Right ventricle myocardium inferior (tissue), 1 donor: ENCODE measurements around the gene ATAD3C. TPM values are rescaled to one million over a fixed set of nuclear protein-coding genes. Genes with fewer than 3 reads are reported as not detected.
"Not testable (repeated sequence)": the region's sequence is repeated elsewhere in the genome, so short reads cannot be mapped to it uniquely, and the experiment has no call there.

ENCODE experiments used
- ATAC-seq: fragments of 200-7000 bp; cut with Tn5 transposase; one replicate; pipeline ENCODE4 v1.9.1; 2020; ENCODE audit warnings: mild to moderate bottlenecking, moderate library complexity
- DNase-seq: peaks from one replicate; pipeline ENCODE4 v3.0.0; 2021; ENCODE audit errors: missing footprints
- intact Hi-C: fragments of 100-400 bp; cut with DNase I; formaldehyde crosslinking; loops from one replicate; pipeline ENCODE4 v1.11.0; 2022
- total RNA-seq: library from RNA; stranded (reverse); fragmentation: NEBNext Ultra II Directional; extraction: Animal tissue kit (Norgen Biotek cat#: 25700); gene quantifications from one replicate; pipeline ENCODE4 v1.2.1, GENCODE V29; 2021
- donor health status: DM: no; HTN: yes; CAD: no; lungs with severe emphysema.

Gene ATAD3C
- total RNA-seq, 1 donor from 2014 or later = 1.8 TPM

DNA sequence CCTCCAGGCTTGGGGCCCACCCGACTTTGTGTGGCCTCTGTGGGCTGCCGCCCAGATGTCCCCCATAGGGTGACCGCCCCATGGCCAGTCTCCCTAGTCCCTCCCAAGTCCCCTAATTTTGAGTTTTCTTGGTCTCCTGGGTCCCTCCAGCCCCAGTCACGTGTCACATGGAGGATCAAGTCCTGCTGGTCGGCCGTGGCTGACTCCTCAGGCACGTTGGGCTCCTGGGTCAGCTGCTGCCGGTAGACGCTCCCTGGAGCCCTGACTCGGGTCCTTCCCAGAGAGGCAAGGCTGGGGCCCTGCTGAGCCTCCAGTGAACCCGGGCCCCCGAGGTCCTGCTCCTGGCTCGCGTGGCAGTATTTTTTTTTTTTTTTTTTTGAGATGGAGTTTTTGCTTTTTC, 10.2 kb downstream of the ATAD3C start:
- intact Hi-C loops, ATAC-seq, DNase-seq: not testable (repeated sequence)

DNA sequence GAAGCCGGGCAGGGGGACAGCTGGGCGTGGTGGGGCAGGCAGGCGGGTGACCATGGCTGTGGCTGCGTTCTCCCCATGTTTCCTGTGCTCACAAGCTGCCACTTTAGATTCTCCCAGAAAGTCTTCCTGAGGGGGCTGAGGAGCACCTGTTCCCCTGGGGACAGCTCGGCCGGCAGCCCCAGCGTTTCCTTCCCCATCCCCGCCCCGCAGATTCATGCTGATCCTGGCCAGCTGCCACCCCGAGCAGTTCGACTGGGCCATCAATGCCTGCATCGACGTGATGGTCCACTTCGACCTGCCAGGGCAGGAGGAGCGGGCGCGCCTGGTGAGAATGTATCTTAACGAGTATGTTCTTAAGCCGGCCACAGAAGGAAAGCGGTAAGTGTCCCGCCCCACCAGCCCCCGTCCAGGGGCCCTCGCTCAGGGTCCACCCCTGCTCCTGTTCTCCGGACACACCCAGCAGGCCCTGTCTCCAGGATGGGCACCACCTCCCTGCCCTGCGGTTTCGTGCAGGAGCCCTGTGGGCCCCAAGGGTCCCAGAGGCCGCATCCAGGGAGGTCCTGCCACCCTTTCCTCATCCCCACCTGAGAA, 11.1 kb downstream of the ATAD3C start:
- intact Hi-C loops = no loop called here
- ATAC-seq (no peak), DNase-seq (peak; percentile 44)

DNA sequence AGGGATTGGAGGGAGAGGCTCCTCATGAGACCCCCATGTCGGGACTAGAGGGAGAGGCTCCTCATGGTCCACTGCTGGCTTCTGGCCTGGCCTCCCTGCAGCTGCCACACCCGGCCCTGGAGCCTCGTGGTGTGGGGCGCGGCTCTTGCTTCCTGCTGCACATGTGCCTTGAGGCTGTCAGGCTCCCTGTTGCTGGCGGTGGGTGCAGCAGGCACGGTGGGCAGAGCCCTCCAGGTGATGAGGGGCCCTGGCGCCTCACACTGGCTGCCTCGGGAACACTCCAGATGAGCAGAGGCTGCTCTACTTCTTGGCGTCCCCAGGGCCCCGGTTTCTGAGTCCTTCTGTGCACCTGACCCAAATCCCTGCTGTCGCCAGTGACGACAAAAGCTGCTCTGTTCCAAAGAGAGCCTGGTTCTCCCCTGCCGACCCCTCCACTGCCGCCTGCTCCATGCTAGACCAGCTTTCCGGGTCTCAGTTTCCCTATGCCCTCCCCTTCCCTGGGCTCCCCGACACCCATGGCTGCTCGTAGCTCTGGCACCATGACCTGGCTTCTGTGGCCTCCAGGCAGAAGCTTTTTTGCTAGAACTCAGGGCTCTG, 12.3 kb downstream of the ATAD3C start:
- ATAC-seq = no peak
- peak; percentile 22 for DNase-seq
- intact Hi-C loops = no loop called here

- peak; percentile 59 for DNase-seq
These were observed 13.0 kb downstream of the ATAD3C start for GRCh38 chr1:1462318-1462966.

DNA sequence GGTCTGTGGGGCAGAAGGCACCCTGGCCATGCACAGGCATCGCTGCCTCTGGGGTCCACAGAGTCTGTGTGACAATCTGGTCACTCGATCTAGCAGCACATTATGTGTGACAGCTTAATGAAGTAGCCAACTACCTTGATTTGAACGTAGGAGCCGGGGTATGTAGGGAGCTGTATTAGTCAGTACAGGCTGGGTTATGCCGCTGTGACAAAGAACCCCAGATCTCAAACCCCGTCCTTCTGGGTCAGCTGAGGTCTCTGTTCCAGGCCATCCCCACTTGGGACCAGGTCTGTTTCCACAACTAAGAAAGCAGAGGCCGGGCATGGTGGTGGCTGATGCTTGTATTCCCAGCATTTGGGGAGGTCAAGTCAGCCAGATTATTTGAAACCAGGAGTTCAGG, 13.8 kb downstream of the ATAD3C start:
- intact Hi-C loops = no loop called here
- no peak for DNase-seq
- no peak for ATAC-seq

More at GRCh38 chr1:1462318-1462966, 13.0 kb downstream of the ATAD3C start:
- intact Hi-C loops = no loop called here
- peak; percentile 68 for ATAC-seq

GRCh38 chr1:1468196-1468985, 18.9 kb downstream of the ATAD3C start:
- ATAC-seq, intact Hi-C loops: not testable (repeated sequence)
- peak; percentile 58 for DNase-seq

GRCh38 chr1:1470626-1471388, 21.3 kb downstream of the ATAD3C start:
- no peak for ATAC-seq
- intact Hi-C loops = no loop called here
- DNase-seq = peak; percentile 6

GRCh38 chr1:1471389-1472052, 22.0 kb downstream of the ATAD3C start, which contains the start of gene ATAD3B:
Gene ATAD3B, plus strand, starts transcription at chr1:1471765. Its CDS starts 120 bp downstream, at chr1:1471885.
- intact Hi-C loops = no loop called here
- DNase-seq = peak; percentile 97
- peak; percentile 98 for ATAC-seq

GRCh38 chr1:1472053-1472876, 22.8 kb downstream of the ATAD3C start:
- DNase-seq = peak; percentile 40
- intact Hi-C loops, ATAC-seq: not testable (repeated sequence)

GRCh38 chr1:1476011-1476410, 26.5 kb downstream of the ATAD3C start:
- intact Hi-C loops, ATAC-seq: not testable (repeated sequence)
- peak; percentile 11 for DNase-seq

- intact Hi-C loops = no loop called here
These were observed 27.7 kb downstream of the ATAD3C start for GRCh38 chr1:1477206-1477605.

DNA sequence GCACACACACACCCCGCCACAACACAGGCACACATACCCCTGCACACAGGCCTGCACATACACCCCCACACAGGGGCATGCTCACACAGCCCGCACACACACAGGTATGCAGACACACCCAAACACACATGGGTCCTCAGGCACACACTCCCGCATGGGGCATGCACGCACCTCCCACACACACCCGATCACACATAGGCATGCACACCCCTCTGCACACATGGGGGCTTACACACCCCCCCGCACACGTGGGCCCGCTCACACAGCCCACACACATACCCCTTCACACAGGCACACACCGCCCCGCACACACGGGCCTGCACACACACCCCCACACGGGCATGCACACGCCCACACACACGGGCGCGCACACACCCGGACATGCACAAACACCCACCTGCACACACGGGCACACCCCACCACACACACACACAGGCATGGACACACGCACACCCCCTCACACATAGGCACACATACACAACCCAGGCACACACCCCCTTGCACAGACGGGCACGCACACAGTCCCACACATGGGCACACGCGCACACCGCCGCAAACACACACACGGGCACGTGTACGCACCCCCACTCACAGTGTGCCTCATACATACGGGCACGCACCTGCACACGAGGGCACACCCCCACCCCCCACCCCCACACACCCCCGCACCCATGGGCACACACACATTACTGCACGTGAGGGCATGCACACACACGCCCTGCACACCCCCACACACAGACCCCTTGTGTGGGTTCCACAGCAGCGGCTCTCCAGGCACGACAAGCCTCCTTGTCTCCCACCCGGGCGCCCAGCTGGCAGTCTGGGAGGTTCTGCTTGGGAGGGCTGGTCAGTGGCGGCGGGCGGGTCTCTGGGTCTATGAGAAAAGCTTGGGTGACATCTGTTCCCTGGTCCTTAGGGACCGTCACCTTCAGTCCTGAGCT, 30.3 kb downstream of the ATAD3C start:
- DNase-seq = peak; percentile 50
- no peak for ATAC-seq
- intact Hi-C loops = no loop called here

More at GRCh38 chr1:1477206-1477605, 27.7 kb downstream of the ATAD3C start:
- peak; percentile 55 for DNase-seq
- ATAC-seq = no peak

- ATAC-seq, intact Hi-C loops: not testable (repeated sequence)
- peak; percentile 52 for DNase-seq
These were observed 31.0 kb downstream of the ATAD3C start for GRCh38 chr1:1480488-1480867.

- ATAC-seq, intact Hi-C loops: not testable (repeated sequence)
- peak; percentile 28 for DNase-seq
These were observed 32.3 kb downstream of the ATAD3C start for GRCh38 chr1:1481811-1482210.

DNA sequence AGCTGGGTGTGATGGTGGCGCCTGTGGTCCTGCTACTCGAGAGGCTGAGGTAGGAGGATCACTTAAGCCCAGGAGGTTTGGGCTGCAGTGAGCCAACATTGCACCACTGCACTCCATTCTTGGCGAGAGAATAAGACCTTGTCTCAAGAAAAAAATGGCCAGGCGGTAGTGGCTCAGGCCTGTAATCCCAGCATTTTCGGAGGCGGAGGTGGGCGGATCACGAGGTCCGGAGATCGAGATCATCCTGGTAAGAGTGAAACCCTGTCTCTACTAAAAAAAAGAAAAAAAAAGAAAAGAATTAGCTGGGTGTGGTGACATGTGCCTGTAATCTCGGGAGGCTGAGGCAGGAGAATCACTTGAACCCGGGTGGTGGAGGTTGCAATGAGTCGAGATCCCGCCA, 33.4 kb downstream of the ATAD3C start:
- intact Hi-C loops = no loop called here
- ATAC-seq = no peak
- DNase-seq = peak; percentile 15

GRCh38 chr1:1483714-1484113, 34.2 kb downstream of the ATAD3C start:
- ATAC-seq = no peak
- intact Hi-C loops = no loop called here
- DNase-seq = no peak
